HG02610 (cell line): ENCODE data around the gene PTK6.
"Not testable (repeated sequence)": the region's sequence is repeated elsewhere in the genome, so short reads cannot be mapped to it uniquely, and the experiment has no call there.

ENCODE experiments used
- ATAC-seq: cut with Tn5 transposase; IDR thresholded peaks from one replicate; pipeline ENCODE4 v1.9.1; 2021; ENCODE audit warnings: mild to moderate bottlenecking, moderate library complexity; ENCODE audit not compliant: unreplicated experiment

PTK6 gene

DNA sequence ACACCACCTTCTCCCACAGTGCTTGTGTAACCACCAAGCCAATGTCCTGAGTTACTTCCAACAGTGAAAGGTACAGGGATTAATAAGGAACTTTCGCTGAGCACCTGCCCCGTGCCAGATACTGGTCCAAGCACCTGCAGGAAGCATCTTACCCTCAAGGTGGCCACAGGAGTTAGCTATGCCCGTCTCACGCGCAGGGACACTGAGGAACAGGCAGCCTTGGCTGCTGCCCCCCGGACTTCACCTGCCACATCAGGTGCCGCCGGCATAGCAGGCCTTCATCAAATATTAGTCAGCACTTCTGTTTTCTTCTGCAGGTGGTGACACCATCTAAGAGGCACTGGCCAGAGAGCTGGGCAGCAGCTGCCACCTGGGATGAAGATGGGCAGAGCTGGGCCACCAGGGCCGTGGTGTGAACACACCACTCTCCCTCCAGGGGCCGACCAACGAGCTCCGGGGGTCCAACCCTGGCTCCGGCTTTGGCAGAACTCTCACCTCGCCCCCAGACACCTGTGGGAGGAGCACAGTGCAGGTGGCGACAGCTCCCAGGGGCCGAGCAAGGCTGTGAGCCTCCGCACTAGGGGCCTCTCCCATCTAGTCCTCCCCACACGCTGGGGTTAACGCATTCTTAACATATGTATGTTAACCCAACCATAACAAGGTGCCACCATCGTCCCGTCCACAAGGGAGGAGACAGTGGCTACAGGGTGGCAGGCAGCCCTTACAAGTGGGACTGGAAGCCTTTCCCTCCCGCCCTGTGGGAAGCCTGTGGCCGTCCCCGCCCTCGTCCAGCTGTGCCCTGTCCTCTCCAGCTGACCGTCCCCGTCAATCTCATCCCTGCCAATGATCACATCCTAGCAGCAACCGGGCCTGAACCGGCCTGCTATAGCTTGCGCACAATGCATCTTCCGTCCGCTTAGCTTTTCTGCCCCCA is 19.5 kb downstream of the PTK6 start:
- ATAC-seq, result no peak

DNA sequence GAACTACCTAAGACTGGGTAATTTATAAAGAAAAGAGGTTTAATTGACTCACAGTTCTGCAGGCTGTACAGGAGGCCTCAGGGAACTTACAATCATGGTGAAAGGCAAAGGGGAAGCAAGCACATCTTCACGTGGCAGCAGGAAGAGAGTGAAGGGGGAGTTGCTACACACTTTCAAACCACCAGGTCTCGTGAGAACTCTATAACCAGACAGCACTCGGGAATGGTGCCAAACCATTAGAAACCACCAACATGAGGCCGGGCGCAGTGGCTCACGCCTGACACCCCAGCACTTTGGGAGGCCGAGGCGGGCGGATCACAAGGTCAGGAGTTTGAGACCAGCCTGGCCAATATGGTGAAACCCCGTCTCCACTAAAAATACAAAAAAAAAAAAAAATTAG is 22.7 kb downstream of the PTK6 start:
- not testable (repeated sequence) for ATAC-seq

DNA sequence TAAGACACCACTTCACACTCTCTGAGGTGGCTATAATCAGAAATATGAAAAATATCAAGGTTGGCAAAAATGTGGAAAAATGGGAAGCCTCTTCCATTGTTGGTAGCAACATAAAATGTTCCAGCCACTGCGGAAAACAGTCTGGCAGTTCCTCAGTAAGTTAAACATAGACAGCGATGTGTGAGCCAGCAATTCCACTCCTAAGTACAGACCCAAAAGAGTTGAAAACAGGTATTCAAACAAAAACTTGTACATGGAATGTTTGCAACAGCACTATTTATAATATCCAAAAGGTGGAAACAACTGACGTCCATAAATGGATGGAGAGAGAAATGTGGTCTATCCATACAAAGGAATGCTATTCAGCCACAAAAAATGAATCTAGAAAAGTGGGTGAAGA is 24.0 kb downstream of the PTK6 start:
- no peak for ATAC-seq

DNA sequence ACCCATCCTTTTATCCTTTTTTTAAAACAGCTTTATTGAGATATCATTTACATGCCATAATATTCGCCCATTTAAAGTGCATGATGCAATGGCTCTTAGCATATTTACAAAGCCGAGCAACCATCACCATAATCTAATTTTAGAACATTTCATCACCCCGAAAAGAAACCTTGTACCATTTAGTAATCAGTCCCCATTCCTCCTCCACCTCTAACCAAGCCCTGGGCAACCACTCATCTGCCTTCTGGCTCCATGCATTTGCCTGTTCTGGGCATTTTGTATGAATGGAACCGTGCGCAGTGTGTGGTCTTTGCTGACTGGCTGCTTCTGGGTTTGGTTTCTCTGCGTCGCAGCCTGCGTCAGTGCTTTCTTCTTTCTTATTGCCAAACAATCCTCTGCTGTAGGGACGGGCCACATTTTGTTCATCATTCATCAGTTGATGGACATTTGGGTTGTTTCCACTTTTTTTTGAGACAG is 28.1 kb downstream of the PTK6 start:
- no peak for ATAC-seq

DNA sequence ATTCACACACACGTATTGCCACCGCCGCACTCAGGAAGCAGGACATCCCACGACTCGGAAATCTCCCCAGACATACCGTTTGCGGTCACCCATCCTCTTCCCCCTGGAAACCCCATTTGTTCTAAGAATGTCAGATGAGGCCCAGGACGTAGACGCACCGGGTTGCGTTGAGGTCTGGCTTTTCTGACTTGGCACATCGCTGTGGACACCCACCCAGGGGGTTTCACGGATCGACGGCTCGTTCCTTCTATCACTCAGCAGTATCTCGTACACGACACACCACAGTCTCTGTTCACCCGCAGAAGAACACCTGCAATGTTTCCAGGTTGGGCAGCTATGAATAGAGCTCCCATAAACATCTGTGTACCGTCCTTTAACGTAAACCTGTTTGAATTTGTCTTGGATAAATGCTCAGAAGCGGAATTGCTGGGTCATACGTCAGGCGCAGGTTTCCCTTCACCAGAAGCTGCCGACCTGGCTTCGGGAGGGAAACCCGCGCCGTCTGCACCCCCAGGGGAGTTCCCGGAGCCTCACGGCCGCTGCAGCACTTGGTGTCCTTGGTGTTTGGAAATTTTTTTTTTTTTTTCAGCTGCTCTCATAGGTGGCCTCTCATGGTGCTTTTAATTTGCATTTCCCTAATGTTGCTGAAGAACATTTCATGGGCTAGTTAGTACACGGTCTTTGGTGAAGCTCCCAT is 29.0 kb downstream of the PTK6 start:
- no peak for ATAC-seq

DNA sequence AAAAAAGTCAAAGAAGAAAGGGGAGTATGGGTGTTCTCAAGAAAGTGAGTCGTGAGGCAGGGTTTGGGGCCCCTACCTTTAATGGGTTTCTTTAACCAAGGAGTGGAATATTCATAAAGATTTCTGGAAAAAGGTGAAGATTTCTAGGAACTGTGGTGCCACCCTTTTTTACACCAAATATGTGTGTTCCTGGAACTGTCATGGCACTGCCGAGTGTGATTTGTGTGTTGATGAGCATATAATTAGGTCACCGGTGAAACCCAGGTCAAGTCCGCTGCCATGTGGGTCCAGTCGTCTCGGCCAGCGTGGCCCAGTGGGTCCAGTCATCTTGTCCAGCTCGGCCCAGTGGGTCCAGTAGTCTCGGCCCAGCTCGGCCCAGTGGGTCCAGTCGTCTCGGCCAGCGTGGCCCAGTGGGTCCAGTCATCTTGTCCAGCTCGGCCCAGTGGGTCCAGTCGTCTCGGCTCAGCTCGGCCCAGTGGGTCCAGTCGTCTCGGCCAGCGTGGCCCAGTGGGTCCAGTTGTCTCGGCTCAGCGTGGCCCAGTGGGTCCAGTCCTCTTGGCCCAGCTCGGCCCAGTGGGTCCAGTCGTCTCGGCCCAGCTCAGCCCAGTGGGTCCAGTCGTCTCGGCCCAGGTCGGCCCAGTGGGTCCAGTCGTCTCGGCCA is 30.0 kb downstream of the PTK6 start:
- no peak for ATAC-seq

DNA sequence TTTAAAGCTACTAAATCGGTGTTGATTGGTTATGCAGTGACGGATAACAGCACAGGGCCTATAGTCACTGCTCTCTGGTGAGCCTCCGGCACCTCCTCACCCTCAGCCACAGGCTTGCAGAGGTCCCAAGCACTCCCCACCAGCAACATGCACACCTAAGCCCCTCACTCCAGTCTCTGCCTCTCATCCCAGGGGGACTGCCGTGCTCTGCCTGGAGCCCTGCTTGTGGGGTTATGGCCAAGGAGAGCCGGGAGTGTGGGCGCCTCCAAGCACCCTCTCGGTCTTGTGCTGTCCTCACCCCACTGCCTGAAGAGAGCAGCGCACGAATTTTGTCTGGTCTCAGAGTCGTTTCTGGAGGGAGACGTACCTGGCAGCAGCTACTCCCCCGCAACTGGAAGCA is 31.5 kb downstream of the PTK6 start:
- no peak for ATAC-seq

DNA sequence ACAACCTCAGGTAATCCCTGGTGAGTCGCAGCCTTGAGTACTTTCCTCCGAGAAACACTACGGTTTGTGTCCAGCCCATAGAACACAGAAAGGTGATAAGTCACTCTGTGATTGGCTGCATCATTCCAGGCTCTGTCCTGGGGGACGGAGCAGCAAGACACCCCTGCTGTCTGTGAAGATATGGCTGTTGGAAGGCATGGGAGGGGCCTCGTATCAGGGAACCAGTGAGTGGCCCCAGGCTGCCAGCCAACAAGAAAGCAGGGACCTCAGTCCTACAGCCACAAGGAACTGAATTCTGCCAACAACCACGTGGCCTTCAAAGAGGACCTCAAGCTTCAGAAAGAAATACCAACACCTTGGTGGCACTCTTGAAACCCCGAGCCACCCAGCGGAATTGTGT is 31.9 kb downstream of the PTK6 start:
- ATAC-seq, result no peak

DNA sequence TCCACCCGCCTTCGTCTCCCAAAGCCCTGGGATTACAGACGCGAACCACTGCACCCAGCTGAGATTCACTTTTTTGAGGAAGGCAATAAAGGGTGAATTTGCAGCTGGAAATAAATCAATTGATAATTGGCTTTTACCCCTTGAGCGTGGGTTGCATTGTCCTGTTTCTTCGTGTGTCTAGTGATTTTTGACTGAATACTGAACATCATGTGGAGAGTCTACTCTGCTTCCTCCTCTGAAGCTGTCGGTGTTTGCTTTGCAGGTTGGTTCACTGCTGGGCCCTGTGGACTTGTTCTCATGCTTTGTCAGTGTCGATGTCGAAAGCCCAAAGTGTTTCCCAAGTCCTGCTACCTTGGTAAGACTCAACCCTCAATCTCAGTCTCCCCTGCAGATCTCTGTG is 32.5 kb downstream of the PTK6 start:
- no peak for ATAC-seq

DNA sequence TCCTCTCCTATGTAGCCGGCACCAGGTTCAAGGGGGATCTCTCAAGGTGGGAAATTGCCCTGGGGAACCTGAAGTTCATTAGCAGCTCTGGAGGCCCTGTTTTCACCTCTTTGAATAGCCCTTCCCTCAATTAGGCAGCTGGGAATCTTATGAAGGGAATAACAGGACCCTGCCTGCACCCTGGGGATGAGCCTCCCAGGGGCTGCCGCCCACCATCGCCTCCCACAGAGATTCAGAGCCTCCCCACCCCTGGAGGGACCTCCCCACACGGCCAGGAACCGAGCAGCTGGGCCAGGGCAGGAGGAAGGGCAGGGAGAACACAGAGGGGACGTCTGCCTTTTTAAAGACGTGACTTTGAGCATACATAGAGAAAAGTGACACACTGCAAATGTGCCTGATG is 33.7 kb downstream of the PTK6 start:
- ATAC-seq, result no peak

DNA sequence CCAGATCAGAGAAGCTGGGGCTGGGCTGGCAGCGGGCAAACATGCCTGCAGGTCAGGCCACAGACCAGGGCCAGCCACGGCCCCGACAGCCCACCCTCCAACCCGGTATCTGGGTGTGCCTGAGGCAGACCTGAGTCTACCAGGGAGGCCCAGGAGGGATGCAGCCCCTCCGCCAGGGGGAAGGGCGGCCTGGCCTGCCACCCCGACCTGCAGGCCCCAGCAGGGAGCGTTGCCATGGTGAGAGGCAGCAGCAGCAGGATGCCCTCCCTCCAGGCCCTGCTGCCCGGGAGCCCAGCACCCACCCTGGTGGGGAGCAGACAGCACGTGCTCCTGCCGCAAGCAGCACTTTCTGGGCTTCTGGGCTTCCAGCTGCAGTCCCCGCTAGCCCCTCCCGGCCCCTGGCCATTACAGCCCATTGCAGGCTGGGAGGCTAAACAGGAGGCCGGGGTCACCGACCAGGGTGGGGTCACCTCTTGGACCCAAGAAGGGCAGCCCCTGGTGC is 34.5 kb downstream of the PTK6 start:
- ATAC-seq, result no peak

DNA sequence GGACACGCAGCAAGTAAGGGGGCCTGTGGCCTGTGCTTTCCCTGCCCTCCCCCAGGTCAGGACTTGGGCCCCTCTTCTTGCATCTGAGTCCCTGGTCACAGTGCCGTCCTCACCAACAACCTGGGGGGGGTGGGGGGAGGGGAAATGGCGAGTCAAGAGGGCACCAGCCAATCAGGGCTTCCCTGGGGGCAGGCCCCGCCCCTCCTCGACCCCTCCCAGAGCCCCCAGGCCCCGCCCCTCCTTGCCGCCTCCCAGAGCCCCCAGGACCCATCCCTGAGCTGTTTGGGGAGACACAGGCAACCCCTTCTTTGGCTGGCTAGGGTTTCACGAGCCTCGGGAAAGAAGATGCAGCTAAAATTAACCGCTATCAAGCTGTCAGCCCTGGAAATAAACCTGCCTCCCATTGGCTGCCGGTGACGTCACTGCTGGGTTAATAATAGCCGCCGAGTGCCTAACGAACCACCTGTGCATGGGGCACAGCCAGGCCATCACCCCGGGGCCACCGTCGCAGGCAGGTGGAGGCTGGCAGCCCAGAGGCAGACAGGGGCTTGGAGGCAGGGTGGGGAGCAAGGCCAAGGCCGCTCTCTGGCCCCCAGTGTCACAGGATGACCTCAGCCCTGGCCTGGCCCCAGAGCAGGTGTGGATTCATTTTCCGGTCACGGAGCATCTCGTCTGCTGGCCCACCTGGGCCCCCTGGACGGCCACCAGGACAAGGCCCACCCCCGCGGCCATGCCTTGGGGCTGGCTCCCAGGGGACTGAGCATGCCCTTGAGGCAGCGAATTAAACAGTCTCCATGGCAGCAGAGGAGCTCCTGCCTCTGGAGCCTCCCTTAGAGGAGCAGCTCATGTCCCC is 35.1 kb downstream of the PTK6 start:
- no peak for ATAC-seq

DNA sequence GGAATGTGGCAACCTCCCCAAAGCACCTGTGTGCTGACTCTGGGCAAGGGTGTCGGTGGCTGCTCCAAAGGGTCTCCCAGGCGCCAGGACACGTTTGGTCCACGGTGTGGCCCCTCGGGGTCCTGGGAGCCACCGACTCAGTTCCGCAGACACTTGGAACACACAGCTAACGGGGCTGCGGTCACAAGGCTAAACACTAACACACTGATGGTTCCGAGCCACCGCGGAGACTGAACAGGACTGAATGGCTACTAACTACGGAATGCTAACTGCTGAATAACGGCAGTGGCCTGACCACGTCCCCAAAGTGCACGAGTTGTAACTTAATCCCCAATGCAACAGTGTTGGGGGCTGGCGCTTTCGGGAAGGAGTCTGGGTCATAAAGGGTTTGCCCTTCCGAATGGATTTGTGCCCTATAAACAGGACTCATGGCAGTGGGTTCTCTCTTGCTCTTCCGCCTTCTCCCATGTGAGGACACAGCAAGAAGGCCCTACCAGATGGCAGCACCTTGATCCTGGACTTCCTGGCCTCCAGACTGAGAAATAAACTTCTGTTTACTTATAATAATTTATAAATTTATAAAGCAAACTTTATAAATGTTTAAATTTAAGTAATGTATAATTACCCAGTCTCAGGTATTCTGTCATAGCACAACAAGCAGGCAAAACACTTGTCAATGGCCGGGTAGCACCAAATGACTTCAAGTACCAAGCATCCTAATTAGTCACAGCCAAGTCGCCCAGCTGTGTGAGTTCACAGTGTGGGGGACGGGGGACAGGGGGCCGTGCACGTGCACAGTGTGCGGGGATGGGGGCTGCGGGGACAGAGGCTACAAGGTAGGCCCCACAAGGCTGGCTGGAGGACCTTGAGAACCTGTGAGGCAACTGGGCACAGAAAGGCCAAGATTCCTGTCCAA is 36.0 kb downstream of the PTK6 start:
- no peak for ATAC-seq

DNA sequence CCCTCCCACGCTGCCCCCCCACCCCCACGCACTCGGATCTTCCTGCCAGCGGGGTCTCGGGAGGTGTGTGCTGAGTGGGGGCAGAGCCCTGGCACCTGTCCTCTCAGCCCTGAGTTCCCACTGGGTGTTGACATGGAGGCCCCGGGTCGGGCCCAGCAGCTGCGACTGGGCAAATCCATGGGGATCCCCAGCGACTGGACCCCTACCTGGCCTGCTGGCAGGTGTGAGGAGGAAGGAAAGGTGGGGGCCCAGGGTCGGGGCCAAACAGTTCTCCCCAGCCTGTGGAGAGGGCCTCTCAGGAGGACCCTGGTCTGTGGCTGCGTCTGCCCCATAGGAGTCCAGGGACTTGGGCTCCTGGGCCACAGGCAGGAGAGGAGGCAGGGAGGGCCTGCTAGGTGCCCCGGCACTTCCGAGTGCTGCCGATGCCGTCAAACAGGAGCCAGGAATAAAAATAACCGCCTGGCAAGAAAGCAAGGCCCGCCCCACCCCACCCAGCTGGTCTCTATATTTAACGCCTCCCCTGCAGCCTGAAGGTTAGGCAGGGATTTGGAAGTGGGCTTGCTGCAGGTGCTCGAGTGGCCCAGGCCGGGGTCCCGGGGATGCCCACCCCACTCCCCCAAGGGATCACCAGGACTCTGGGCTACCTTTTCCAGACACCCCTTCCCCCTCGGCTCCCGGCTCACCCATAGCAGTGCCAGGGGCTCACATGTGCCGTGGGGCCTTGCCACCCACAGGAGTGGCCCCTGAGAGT is 36.9 kb downstream of the PTK6 start:
- ATAC-seq, result no peak

DNA sequence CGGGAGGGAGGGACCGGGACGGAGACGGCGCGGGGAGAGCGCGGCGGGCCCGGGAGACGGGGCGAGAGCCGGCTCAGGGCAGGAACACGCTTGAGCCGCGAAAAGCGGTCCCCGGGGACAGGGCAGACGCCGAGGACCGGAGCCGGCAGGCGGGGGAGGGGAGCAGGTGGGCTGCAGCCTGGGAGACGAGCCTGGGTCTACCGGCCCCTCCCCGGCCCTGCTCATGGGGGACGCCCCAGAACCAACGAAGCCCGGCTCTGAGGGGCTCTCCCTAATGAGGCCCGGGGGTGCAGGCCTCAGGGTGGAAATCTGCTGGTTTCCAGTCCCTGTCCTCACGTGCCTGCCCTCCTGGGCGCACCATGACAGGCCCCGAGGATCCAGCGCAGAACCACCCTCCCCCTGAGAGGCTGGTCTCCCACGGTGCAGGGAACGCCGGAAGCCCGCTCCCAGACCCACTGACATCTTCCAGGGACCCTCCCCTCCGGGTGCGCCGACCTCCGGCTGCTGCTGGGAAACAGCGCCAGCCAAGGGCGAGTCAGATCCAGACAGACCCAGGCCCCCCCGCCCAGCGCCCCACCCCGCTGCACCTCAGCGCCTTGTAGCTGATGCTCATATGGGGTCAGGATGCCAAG is 37.7 kb downstream of the PTK6 start:
- no peak for ATAC-seq

DNA sequence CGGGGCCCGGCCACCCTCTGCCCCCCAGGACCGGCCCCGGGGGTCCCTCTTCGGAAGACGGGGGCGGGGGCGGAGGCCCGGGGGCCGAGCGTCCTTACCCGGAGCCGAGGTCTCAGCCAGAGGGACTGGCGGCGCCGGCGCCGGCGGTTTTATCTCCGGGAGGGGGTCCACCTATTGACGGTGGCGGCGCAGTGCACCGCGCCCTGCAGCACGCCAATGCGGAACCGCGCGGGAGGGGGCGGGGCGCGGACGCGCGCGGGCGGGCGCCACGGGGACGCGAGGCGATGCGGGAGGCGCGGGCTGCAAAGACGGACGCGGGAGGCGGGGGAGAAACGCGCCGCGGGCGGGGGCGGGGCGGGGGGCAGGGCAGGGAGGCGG is 38.2 kb downstream of the PTK6 start, which contains the start of gene EEF1A2:
TSS of gene EEF1A2 (minus strand) at position 124 of the 378 bp plus-strand sequence. CDS start 1,320 bp downstream, outside the sequence.
- no peak for ATAC-seq

DNA sequence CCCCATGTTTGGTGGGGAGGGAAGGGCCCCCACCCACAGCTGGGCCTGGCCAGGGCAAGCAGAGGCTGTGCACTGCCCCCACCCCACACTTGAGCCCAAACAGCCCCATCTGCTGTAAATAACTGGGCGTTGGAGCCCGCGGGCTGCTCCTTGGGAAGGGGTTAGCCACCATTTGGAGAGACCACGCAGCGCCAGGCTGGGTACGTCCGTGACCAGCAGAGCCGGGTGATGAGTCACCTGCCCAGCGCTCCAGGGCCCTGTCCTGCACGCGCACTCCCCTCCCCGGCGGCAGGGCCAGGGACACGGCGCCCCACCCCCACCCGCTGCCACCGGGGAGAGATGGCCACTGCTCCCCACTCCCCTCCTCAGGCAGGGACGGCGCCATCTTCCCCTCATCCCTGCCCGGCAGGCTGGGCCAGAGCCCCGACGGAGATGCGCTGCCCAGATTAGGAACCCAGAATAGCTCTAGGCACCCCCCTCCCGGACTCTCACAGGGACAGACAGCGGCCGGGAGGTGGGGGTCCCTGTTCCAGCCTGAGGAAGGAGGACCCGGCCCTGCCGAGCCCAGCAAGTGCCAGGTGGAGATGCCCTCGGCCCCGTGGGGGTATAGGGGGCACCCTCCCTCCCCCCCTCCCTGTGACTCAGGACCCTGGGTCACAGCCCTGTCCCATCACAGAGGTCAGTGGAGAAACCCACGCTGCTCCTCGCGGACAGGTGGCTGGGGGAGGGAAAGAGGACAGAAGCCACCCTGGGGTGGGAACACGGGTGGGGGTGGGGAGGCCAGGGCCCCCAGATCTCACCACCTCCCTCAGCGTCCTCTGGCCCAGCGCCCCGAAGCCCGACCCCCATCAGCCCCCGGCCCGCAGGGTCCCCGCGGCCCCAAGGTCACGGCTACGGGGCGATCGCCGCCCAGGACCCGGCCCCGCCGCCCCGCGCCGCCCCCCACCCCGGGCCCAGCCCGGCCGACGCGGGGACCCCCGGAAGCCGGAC is 38.9 kb downstream of the PTK6 start:
- ATAC-seq, result no peak
